HepG2 (cell line): ENCODE data around the gene SLC25A22. TPM values are rescaled to one million over a fixed set of nuclear protein-coding genes. Genes with fewer than 3 reads are reported as not detected.

ENCODE experiments used
- BORCS8-MEF2B ChIP-seq: sonication (generic); formaldehyde crosslinking; IDR thresholded peaks from 2 replicates; pipeline ENCODE4 v1.8.0; 2022; ENCODE audit warnings: mild to moderate bottlenecking, missing genetic modification reagents
- CERS6 ChIP-seq: sonication (generic); formaldehyde crosslinking; IDR thresholded peaks from 2 replicates; pipeline ENCODE4 v1.5.0; 2020; ENCODE audit warnings: missing genetic modification reagents
- CHD4 ChIP-seq: fragments of 200-600 bp; sonication (generic); IDR thresholded peaks from 2 replicates; pipeline ENCODE4 v1.7.0; 2017; ENCODE audit warnings: mild to moderate bottlenecking, low read length, borderline replicate concordance
- DPF2 ChIP-seq: sonication (generic); formaldehyde crosslinking; IDR thresholded peaks from 2 replicates; pipeline ENCODE4 v1.4.0; 2020; ENCODE audit warnings: mild to moderate bottlenecking, low read depth, missing genetic modification reagents, borderline replicate concordance
- FOSL1 ChIP-seq: sonication (generic); formaldehyde crosslinking; IDR thresholded peaks from 2 replicates; pipeline ENCODE4 v1.9.0; 2021; ENCODE audit warnings: missing genetic modification reagents, borderline replicate concordance
- HNRNPK ChIP-seq: fragments of 200-400 bp; formaldehyde crosslinking; IDR thresholded peaks from 2 replicates; pipeline ENCODE4 v1.6.1; 2018; ENCODE audit warnings: low read length, low read depth, moderate library complexity, mild to moderate bottlenecking; ENCODE audit not compliant: poor library complexity, severe bottlenecking
- JARID2 ChIP-seq: sonication (generic); formaldehyde crosslinking; IDR thresholded peaks from 2 replicates; pipeline ENCODE4 v1.8.1; 2023; ENCODE audit warnings: missing genetic modification reagents, inconsistent platforms; ENCODE audit not compliant: insufficient replicate concordance
- JUNB ChIP-seq: sonication (generic); formaldehyde crosslinking; IDR thresholded peaks from 2 replicates; pipeline ENCODE4 v1.8.0; 2022; ENCODE audit warnings: missing genetic modification reagents, mild to moderate bottlenecking, borderline replicate concordance
- MED1 ChIP-seq: sonication (generic); formaldehyde crosslinking; IDR thresholded peaks from 2 replicates; pipeline ENCODE4 v1.4.0; 2020; ENCODE audit warnings: missing genetic modification reagents
- MTA3 ChIP-seq: sonication (generic); formaldehyde crosslinking; IDR thresholded peaks from 2 replicates; pipeline ENCODE4 v1.4.0; 2020; ENCODE audit warnings: missing genetic modification reagents
- MYPOP ChIP-seq: sonication (generic); formaldehyde crosslinking; IDR thresholded peaks from 2 replicates; pipeline ENCODE4 v1.8.1; 2023; ENCODE audit warnings: mild to moderate bottlenecking, moderate library complexity, missing genetic modification reagents
- RORA ChIP-seq: sonication (generic); formaldehyde crosslinking; IDR thresholded peaks from 2 replicates; pipeline ENCODE4 v1.5.0; 2020; ENCODE audit warnings: mild to moderate bottlenecking, missing genetic modification reagents, moderate library complexity
- YEATS4 ChIP-seq: sonication (generic); formaldehyde crosslinking; IDR thresholded peaks from 2 replicates; pipeline ENCODE4 v1.4.0; 2020; ENCODE audit warnings: missing genetic modification reagents, borderline replicate concordance
- ZFP36 ChIP-seq: fragments of 150-350 bp; IDR thresholded peaks from 2 replicates; pipeline ENCODE4 v1.6.1; 2018; ENCODE audit warnings: borderline replicate concordance, low read length, low read depth; ENCODE audit not compliant: partially characterized antibody
- ZFX ChIP-seq: sonication (generic); formaldehyde crosslinking; IDR thresholded peaks from 2 replicates; pipeline ENCODE4 v1.4.0; 2020; ENCODE audit warnings: mild to moderate bottlenecking, low read depth, missing genetic modification reagents, moderate library complexity
- ZMYM4 ChIP-seq: sonication (generic); formaldehyde crosslinking; IDR thresholded peaks from 2 replicates; pipeline ENCODE4 v1.8.1; 2023; ENCODE audit warnings: mild to moderate bottlenecking, missing genetic modification reagents
- ZNF180 ChIP-seq: sonication (generic); formaldehyde crosslinking; IDR thresholded peaks from 2 replicates; pipeline ENCODE4 v1.4.0; 2020; ENCODE audit warnings: low read depth, missing genetic modification reagents, borderline replicate concordance
- ZNF20 ChIP-seq: sonication (generic); formaldehyde crosslinking; IDR thresholded peaks from 2 replicates; pipeline ENCODE4 v1.4.0; 2020; ENCODE audit warnings: mild to moderate bottlenecking, moderate library complexity, missing genetic modification reagents
- ZNF34 ChIP-seq: sonication (generic); formaldehyde crosslinking; IDR thresholded peaks from 2 replicates; pipeline ENCODE4 v1.4.0; 2020; ENCODE audit warnings: mild to moderate bottlenecking, missing genetic modification reagents, borderline replicate concordance
- ZNF350 ChIP-seq: sonication (generic); formaldehyde crosslinking; IDR thresholded peaks from 2 replicates; pipeline ENCODE4 v1.4.0; 2020; ENCODE audit warnings: mild to moderate bottlenecking, low read depth, missing genetic modification reagents, borderline replicate concordance
- ZNF382 ChIP-seq: sonication (generic); formaldehyde crosslinking; IDR thresholded peaks from 2 replicates; pipeline ENCODE4 v1.5.0; 2020; ENCODE audit warnings: missing genetic modification reagents, mild to moderate bottlenecking, borderline replicate concordance
- ZNF431 ChIP-seq: sonication (generic); formaldehyde crosslinking; IDR thresholded peaks from 2 replicates; pipeline ENCODE4 v1.9.0; 2022; ENCODE audit warnings: missing genetic modification reagents, low read depth, mild to moderate bottlenecking, borderline replicate concordance
- ZNF451 ChIP-seq: sonication (generic); formaldehyde crosslinking; IDR thresholded peaks from 2 replicates; pipeline ENCODE4 v1.5.0; 2020; ENCODE audit warnings: mild to moderate bottlenecking, missing genetic modification reagents
- ZNF468 ChIP-seq: sonication (generic); formaldehyde crosslinking; IDR thresholded peaks from 2 replicates; pipeline ENCODE4 v1.8.0; 2022; ENCODE audit warnings: mild to moderate bottlenecking, moderate library complexity, missing genetic modification reagents
- ZNF496 ChIP-seq: sonication (generic); formaldehyde crosslinking; IDR thresholded peaks from 2 replicates; pipeline ENCODE4 v1.8.1; 2023; ENCODE audit warnings: mild to moderate bottlenecking, moderate library complexity, missing genetic modification reagents; ENCODE audit not compliant: insufficient replicate concordance
- ZNF639 ChIP-seq: conservative IDR thresholded peaks from 2 replicates; pipeline ENCODE4 v1.6.1; 2018; ENCODE audit warnings: missing genetic modification reagents
- ZNF749 ChIP-seq: sonication (generic); formaldehyde crosslinking; IDR thresholded peaks from 2 replicates; pipeline ENCODE4 v1.8.0; 2022; ENCODE audit warnings: mild to moderate bottlenecking, missing genetic modification reagents, moderate library complexity, borderline replicate concordance
- polyA plus RNA-seq, 8 experiments: library from polyadenylated mRNA; depleted of rRNA in 3 of 8; stranded (reverse) in 7 of 8; unstranded in 1 of 8; fragments of >200 nt; fragmentation: Illumina TruSeq in 4 of 8; extraction: Trizol in 4 of 8; gene quantifications; 2 replicates each; pipeline versions ENCODE4 v1.2.1 to v1.2.3, GENCODE V29; 2011 to 2016; ENCODE audit warnings: low read depth in 4 of 8, missing spikeins in 1 of 8, mixed read lengths in 1 of 8; ENCODE audit not compliant: insufficient read depth in 1 of 8
- total RNA-seq, 5 experiments: library from RNA; depleted of rRNA; stranded (reverse); fragments of >200 nt; fragmentation: Illumina TruSeq; extraction: Trizol; gene quantifications; 2 replicates each; pipeline ENCODE4 v1.2.3, GENCODE V29; 2016; ENCODE audit warnings: low read depth in 1 of 5

SLC25A22 gene
- total and polyA plus RNA-seq, 2 of the 13 experiments (the other 11 are each of a cell fraction or from before 2014, with no cell fraction given): 12.4 to 19.2 TPM

GRCh38 chr11:819129-819931 is 21.2 kb upstream of the SLC25A22 start (continued):
- TF ChIP-seq BORCS8-MEF2B (CRISPR knock-in tag) (0 out of 2 replicates have a peak, but pooled peaks have one; percentile 24), ZNF431 (CRISPR knock-in tag) (0 out of 2 replicates have a peak, but pooled peaks have one; percentile 57), ZFP36 (no peak), ZNF496 (CRISPR knock-in tag) (no peak), FOSL1 (CRISPR knock-in tag) (no peak), ZFX (CRISPR knock-in tag) (peak; percentile 88), ZNF350 (CRISPR knock-in tag) (no peak), ZNF382 (no peak), CERS6 (no peak), MED1 (CRISPR knock-in tag) (0 out of 2 replicates have a peak, but pooled peaks have one; percentile 20), MTA3 (CRISPR knock-in tag) (no peak), HNRNPK (no peak), YEATS4 (CRISPR knock-in tag) (no peak; the same call in 1 of the 2 replicates), ZNF451 (CRISPR knock-in tag) (no peak), ZNF468 (CRISPR knock-in tag) (no peak), RORA (CRISPR knock-in tag) (no peak), DPF2 (no peak), ZNF749 (CRISPR knock-in tag) (0 out of 2 replicates have a peak, but pooled peaks have one; percentile 61), ZNF180 (CRISPR knock-in tag) (no peak), ZNF34 (no peak), ZMYM4 (CRISPR knock-in tag) (no peak; the same call in 1 of the 2 replicates), ZNF639 (CRISPR knock-in tag) (no peak; the same call in 1 of the 2 replicates), ZNF20 (no peak), CHD4 (no peak), JARID2 (CRISPR knock-in tag) (no peak), MYPOP (peak; percentile 3; the same call in 1 of the 2 replicates), JUNB (CRISPR knock-in tag) (no peak)
